Measurements from ENCODE around the gene OTOP1. TPM values are rescaled to one million over a fixed set of nuclear protein-coding genes. Genes with fewer than 3 reads are reported as not detected.
"Not testable (repeated sequence)": the region's sequence is repeated elsewhere in the genome, so short reads cannot be mapped to it uniquely, and the experiment has no call there.

The OTOP1 gene
- total RNA-seq, 2 experiments from 2014 or later: not detected

DNA sequence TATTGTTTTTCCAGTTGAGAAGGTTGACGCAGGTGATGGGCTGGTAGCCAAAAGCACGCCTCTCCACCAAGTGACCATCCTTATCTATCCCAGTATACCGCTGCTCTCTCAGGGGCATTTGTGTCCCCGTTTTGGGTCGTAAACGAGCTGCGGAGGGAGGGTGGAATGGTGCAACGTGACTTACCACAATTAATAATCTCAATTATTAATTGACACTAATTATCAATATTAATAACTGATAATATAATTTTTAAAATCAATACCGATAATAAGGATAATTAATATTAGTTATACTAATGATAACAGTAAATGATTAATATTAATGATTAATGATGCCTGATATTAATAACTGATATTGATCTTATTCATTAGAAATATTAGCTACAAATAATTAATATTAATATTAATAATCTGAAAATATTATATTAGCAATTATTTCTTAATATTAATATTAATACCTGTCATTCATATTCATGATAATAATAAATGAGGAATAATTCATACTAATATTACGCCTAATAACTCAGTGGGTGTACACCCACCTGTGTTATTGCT is 56.1 kb downstream of the OTOP1 start:
- ChIA-PET CTCF (interaction anchor here (1.0 to 1.3 kb wide), 2 partner anchors 12 to 354 kb away, joined by 3 read pairs; no protein-coding TSS in a partner anchor), POLR2A (no interaction called here)
- H3K27me3 Mint-ChIP-seq: peaks cover 3% of the 10 kb centered on the region
- no peaks in the 10 kb centered on the region for H3K36me3 Mint-ChIP-seq (ENCODE audit: low read depth)
- H3K4me1 Mint-ChIP-seq: no peaks in the 10 kb centered on the region
- H3K4me3 Mint-ChIP-seq: no peak overlapping the region
- H3K27ac Mint-ChIP-seq: no peak overlapping the region
- no peak for DNase-seq
- H3K9me3 Mint-ChIP-seq: no peaks in the 10 kb centered on the region

DNA sequence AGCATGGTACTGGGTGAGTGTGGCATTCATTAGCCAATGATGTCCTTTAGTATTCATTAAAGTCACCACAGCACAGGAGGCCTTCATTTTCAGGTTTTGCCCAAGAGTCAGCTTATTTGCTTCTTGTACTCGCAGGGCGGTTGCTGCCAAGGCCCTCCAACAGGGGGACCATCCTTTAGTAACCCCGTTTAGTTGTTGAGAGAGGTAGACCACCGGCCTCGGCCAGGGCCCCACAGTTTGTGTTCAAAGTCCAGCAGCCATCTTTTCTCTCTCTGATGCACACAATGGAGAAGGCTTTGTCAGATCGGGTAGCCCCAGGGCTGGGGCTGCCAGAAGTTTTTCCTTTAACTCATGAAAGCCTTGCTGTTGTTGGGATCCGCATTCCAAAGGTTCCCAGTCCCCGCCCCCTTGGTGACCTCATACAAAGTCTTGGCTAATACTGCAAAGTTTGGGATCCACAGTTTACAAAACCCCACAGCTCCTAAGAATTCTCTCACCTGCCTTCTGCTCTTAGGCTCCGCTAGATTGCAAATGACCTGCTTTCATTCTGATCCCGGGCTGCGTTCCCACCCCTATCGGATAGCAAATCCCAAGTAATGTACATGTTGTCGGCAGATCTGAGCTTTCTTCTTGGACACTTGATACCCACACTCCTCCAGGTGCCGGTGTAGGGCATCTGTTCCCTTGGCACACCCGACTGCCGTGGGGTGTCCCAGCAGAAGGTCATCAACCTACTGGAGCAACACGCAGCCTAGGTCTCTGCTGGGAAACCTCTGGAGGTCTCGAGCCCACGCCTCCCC is 58.5 kb downstream of the OTOP1 start:
- H3K4me1 Mint-ChIP-seq; POLR2A ChIA-PET; H3K36me3 Mint-ChIP-seq (ENCODE audit: low read depth); H3K27me3 Mint-ChIP-seq; H3K9me3 Mint-ChIP-seq; H3K27ac Mint-ChIP-seq; DNase-seq; H3K4me3 Mint-ChIP-seq; CTCF ChIA-PET: not testable (repeated sequence)

DNA sequence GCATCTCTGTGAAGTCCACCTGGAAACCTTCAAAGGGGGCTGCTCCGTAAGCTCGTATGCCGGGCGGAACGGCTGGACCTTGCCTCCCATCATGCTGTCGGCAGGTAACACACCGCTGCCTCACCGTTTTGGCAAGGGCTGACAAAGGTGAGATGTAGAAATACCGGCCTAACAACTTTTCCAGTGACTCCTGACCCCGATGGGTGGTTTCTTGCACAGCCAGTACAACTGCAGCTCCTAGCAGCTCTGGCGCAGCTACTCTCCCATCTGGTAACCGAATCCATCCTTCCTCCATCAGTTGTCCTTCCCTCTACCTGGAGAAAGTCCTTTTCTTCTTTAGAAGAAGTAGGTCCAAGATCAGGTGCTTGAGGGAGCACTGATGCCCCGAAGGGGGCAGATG is 59.7 kb downstream of the OTOP1 start:
- H3K36me3 Mint-ChIP-seq (ENCODE audit: low read depth); H3K27ac Mint-ChIP-seq; POLR2A ChIA-PET; H3K4me3 Mint-ChIP-seq; DNase-seq; H3K4me1 Mint-ChIP-seq; H3K9me3 Mint-ChIP-seq; H3K27me3 Mint-ChIP-seq; CTCF ChIA-PET: not testable (repeated sequence)

DNA sequence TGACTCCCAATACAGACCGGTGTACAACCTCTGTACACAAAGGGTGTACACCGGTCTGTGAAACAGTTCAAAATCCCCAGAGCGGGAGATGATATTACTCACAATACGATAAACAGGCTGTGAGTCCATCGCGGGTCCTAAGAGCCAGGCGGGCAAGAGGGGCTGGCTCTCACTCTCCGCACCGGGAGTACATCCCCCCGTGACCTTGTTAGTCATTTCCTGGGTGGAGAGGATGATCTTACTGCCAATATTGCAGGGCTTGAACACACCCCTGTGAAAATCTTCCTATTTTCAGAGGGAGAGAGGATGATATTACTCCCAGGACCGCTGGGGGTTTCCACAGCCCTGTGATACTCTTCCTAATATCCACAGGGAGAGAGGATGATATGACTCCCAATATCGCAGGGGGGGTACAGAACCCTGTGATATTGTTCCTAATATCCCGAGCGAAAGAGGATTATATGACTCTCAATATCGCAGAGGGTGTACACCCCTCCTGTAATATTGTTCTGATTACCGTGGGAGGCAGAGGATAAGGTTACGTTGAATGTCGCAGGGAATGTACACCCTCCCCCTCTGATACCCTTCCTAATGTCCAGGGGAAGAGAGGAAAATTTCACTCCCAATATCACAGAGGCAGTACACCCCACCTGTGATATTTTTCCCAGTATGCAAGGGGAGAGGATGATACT is 60.9 kb downstream of the OTOP1 start:
- H3K9me3 Mint-ChIP-seq; H3K27me3 Mint-ChIP-seq; H3K4me3 Mint-ChIP-seq; POLR2A ChIA-PET; DNase-seq; H3K36me3 Mint-ChIP-seq (ENCODE audit: low read depth); CTCF ChIA-PET; H3K4me1 Mint-ChIP-seq; H3K27ac Mint-ChIP-seq: not testable (repeated sequence)

DNA sequence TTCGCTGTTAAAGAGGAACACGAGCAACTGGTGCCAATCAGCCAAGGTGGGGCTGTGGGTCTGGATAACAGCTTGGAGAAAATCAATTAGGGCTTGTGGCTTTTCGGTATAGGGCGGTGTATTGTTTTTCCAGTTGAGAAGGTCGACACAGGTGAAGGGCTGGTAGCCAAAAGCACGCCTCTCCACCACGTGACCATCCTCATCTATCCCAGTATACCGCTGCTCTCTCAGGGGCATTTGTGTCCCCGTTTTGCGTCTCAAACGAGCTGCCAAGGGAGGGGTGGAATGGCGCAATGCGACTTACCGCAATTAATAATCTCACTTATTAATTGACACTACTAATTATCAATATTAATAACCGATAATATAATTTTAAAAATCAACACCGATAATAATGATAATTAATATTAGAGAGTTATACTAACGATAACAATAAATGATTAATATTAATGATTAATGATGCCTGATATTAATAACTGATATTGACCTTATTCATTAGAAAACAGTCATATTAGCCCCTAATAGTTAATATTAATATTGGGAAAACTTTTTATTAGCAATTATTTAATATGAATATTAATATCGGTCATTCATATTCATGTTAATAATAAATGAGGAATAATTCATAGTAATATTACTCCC is 62.1 kb downstream of the OTOP1 start:
- H3K4me1 Mint-ChIP-seq; DNase-seq; POLR2A ChIA-PET; H3K27ac Mint-ChIP-seq; H3K27me3 Mint-ChIP-seq; H3K9me3 Mint-ChIP-seq; H3K4me3 Mint-ChIP-seq; CTCF ChIA-PET; H3K36me3 Mint-ChIP-seq (ENCODE audit: low read depth): not testable (repeated sequence)

DNA sequence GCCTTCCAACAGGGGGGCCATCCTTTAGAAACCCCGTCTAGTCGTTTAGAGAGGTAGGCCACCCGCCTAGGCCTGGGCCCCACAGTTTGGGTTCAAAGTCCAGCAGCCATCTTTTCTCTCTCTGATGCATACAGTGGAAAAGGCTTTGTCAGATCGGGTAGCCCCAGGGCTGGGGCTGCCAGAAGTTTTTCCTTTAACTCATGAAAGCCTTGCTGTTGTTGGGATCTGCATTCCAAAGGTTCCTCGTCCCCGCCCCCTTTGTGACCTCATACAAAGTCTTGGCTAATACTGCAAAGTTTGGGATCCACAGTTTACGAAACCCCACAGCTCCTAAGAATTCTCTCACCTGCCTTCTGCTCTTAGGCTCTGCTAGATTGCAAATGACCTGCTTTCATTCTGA is 64.5 kb downstream of the OTOP1 start:
- H3K9me3 Mint-ChIP-seq; H3K36me3 Mint-ChIP-seq (ENCODE audit: low read depth); POLR2A ChIA-PET; CTCF ChIA-PET; H3K4me1 Mint-ChIP-seq; H3K27ac Mint-ChIP-seq; H3K27me3 Mint-ChIP-seq; DNase-seq; H3K4me3 Mint-ChIP-seq: not testable (repeated sequence)

DNA sequence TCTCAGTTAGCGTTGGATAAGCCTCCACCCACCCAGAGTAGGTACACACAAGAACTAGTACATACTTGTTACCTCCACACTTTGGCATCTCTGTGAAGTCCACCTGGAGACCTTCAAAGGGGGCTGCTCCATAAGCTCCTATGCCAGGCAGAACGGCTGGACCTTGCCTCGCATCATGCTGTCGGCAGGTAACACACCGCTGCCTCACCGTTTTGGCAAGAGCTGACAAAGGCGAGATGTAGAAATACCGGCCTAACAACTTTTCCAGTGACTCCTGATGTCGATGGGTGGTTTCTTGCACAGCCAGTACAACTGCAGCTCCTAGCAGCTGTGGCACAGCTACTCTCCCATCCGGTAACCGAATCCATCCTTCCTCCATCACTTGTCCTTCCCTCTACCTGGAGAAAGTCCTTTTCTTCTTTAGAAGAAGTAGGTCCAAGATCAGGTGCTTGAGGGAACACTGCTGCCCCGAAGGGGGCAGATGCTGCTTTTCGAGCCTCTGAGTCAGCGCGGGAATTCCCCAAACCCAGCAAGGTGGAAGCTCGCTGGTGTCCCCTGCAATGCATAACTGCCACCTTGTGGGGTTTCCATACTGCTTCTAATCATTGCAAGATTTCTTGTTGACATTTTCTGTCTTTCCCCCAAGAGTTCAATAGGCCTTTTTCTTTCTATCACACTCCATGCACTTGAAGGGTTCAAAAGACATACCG is 65.6 kb downstream of the OTOP1 start:
- H3K27ac Mint-ChIP-seq; H3K36me3 Mint-ChIP-seq (ENCODE audit: low read depth); H3K4me1 Mint-ChIP-seq; H3K27me3 Mint-ChIP-seq; POLR2A ChIA-PET; DNase-seq; CTCF ChIA-PET; H3K9me3 Mint-ChIP-seq; H3K4me3 Mint-ChIP-seq: not testable (repeated sequence)

DNA sequence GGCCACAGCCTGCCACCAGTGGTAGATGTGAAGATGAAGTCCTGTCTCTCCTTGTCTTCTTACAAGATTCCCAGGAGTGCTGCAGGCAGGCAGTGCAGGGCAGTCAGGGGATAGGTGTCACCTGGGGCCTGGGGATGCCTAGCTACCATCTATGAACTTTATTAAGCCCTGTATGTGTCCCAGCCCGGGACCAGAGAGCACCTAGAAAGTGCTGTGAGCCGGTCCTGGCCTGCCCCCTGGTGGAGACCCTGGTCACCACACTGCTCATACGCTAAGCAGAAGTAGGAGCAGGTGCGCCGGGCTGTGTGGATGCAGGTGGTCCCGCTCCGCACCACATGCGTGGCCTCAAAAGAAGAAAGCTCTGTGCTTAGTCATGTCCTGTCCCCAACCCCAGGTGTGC is 81.1 kb downstream of the OTOP1 start:
- POLR2A ChIA-PET; CTCF ChIA-PET; H3K27me3 Mint-ChIP-seq; H3K9me3 Mint-ChIP-seq; H3K4me3 Mint-ChIP-seq; H3K27ac Mint-ChIP-seq; H3K4me1 Mint-ChIP-seq; H3K36me3 Mint-ChIP-seq (ENCODE audit: low read depth): not testable (repeated sequence)
- peak; percentile 42 for DNase-seq

DNA sequence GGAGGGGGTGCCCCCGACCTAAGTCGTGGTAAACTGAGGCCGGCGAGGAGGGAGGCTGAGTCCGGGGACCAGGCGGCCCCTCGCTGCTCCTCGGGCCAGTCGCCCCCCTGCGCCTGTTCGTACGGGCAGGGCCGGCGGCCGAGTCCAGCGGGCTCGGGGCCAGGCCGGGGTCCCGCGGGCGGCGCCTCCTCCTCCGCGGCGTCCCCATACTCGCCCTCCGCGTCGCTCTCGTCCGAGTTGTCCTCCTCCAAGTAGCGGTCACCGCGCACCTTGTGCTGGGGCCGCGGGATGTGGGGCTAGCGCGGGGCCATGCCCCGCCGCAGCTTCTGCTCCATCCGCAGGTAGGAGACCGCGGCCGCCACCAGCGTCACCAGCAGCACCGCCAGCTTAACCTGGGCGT is 83.4 kb downstream of the OTOP1 start:
- H3K36me3 Mint-ChIP-seq (ENCODE audit: low read depth); H3K4me3 Mint-ChIP-seq; POLR2A ChIA-PET; CTCF ChIA-PET; H3K27ac Mint-ChIP-seq; H3K4me1 Mint-ChIP-seq; DNase-seq; H3K27me3 Mint-ChIP-seq; H3K9me3 Mint-ChIP-seq: not testable (repeated sequence)

DNA sequence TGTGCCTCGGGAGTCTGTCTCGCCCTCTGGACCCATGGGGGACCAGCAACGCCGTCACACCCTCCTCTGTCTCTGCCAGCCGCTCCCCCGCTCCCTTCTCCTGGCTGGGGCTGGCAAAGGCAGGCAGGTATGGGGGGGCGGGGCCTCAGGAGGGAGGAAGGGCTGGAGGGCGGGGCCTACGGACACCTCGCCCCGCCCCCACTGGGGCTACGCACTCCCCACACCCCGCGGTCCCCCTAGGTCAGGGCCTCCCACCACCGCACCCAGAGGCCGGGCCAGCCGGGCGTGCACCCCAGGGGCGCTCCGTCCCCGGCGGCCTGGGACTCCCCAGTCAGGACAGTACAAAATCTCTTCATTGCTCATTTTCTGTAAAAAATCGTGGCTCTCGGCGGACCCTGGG is 84.0 kb downstream of the OTOP1 start:
- H3K27ac Mint-ChIP-seq; POLR2A ChIA-PET; H3K4me1 Mint-ChIP-seq; H3K36me3 Mint-ChIP-seq (ENCODE audit: low read depth); H3K4me3 Mint-ChIP-seq; H3K27me3 Mint-ChIP-seq; CTCF ChIA-PET; DNase-seq; H3K9me3 Mint-ChIP-seq: not testable (repeated sequence)

DNA sequence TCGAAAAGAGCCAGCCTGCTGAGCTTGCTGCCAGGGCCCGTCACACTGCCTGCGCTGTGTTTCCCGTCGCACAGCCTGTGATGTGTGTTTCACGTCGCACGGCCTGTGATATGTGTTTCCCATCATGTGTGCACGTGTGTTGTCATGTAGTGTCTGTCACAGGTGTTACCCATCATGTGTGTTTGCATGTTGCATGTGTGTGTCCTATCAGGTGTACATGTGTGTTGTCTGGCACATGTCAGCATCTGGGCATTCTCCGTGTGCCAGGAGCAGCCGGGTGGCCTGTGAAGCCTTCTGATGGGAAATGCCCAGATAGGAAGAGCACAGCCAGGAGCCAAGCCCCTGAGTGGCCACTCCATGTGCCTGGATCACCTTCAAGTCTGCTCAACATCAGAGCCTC is 85.5 kb downstream of the OTOP1 start:
- DNase-seq; H3K27ac Mint-ChIP-seq; H3K27me3 Mint-ChIP-seq; POLR2A ChIA-PET; H3K36me3 Mint-ChIP-seq (ENCODE audit: low read depth); H3K4me3 Mint-ChIP-seq; H3K4me1 Mint-ChIP-seq; CTCF ChIA-PET; H3K9me3 Mint-ChIP-seq: not testable (repeated sequence)
